ENCODE data around the gene LGALS9C. TPM values are rescaled to one million over a fixed set of nuclear protein-coding genes. Genes with fewer than 3 reads are reported as not detected.
"Not testable (repeated sequence)": the region's sequence is repeated elsewhere in the genome, so short reads cannot be mapped to it uniquely, and the experiment has no call there.

LGALS9C gene
- total and polyA plus RNA-seq, 2 of the 13 experiments (the other 11 are each of a cell fraction or from before 2014, with no cell fraction given): not detected

- H3K9ac ChIP-seq (ENCODE audit: insufficient read depth, low read depth, low read length); H3K27me3 ChIP-seq (ENCODE audit: control insufficient read depth in 1 of 2, insufficient read depth in 2 of 2, low read length in 2 of 2); H3K4me1 ChIP-seq (ENCODE audit: insufficient read depth, low read length); BruUV-seq (replicated peaks); H3K36me3 ChIP-seq (replicated peaks in 1 of 2; ENCODE audit: control insufficient read depth in 1 of 2, insufficient read depth in 2 of 2, low read length in 2 of 2); FAIRE-seq; DNase-seq (ENCODE audit: low spot score); intact Hi-C loops (cut with micrococcal nuclease; ENCODE audit: unreplicated experiment); H3K9me3 ChIP-seq (ENCODE audit: low read length); H3K79me2 ChIP-seq (ENCODE audit: insufficient read depth, low read length); ATAC-seq; H3K4me2 ChIP-seq (ENCODE audit: low read depth, low read length); H4K20me1 ChIP-seq (ENCODE audit: insufficient read depth, low read length); POLR2A ChIA-PET; H2AFZ ChIP-seq (ENCODE audit: low read length); H3K4me3 ChIP-seq (replicated peaks in 1 of 3; ENCODE audit: insufficient read depth in 1 of 3, low read depth in 2 of 3, low read length in 3 of 3); H3K27ac ChIP-seq (ENCODE audit: extremely low read length, insufficient read depth, low read length); in situ Hi-C loops (cut with HindIII; ENCODE audit: extremely low pct_ligation_motif_present, low pct_unique_long_range_greater_than_20kb); CTCF ChIA-PET (ENCODE audit: low intra/inter-chr PET ratio, low total read pairs): not testable (repeated sequence)
- 30% methylated on average over 6 of the region's 7 CpGs for WGBS (ENCODE audit: low lambda C conversion rate)
These were observed 26.8 kb upstream of the LGALS9C start for GRCh38 chr17:18449833-18450232.

DNA sequence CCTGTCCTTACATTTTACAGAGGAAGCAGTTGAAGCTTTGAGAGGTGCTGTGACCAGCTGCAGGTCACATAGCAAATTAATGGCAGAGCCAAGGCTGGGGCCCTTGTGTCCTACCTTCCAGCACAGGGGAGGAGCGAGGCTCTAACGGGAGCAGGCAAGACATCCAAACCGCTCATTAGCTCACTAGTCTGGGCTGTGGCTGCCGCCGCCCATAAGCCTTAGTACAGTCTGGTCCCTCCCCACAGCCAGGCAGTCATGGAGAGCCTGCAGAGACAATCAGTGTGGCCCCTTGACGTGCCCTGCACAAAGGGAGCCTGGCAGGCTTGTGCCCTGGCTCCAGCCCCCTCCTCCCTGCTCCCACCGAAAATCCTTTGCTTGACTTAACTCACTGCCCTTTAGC, 25.6 kb upstream of the LGALS9C start:
- in situ Hi-C loops (cut with HindIII; ENCODE audit: extremely low pct_ligation_motif_present, low pct_unique_long_range_greater_than_20kb); intact Hi-C loops (cut with micrococcal nuclease; ENCODE audit: unreplicated experiment); H3K9ac ChIP-seq (ENCODE audit: insufficient read depth, low read depth, low read length); H3K27ac ChIP-seq (ENCODE audit: extremely low read length, insufficient read depth, low read length); DNase-seq (ENCODE audit: low spot score); H2AFZ ChIP-seq (ENCODE audit: low read length); BruUV-seq (replicated peaks); H3K4me3 ChIP-seq (replicated peaks in 1 of 3; ENCODE audit: insufficient read depth in 1 of 3, low read depth in 2 of 3, low read length in 3 of 3); H3K27me3 ChIP-seq (ENCODE audit: control insufficient read depth in 1 of 2, insufficient read depth in 2 of 2, low read length in 2 of 2); CTCF ChIA-PET (ENCODE audit: low intra/inter-chr PET ratio, low total read pairs); POLR2A ChIA-PET; ATAC-seq; H3K79me2 ChIP-seq (ENCODE audit: insufficient read depth, low read length); FAIRE-seq; H3K9me3 ChIP-seq (ENCODE audit: low read length); H3K4me1 ChIP-seq (ENCODE audit: insufficient read depth, low read length); H3K4me2 ChIP-seq (ENCODE audit: low read depth, low read length); H4K20me1 ChIP-seq (ENCODE audit: insufficient read depth, low read length); H3K36me3 ChIP-seq (replicated peaks in 1 of 2; ENCODE audit: control insufficient read depth in 1 of 2, insufficient read depth in 2 of 2, low read length in 2 of 2): not testable (repeated sequence)
- WGBS (ENCODE audit: low lambda C conversion rate): 0% methylated on average over 1 of the region's 7 CpGs

- BruUV-seq (replicated peaks); CTCF ChIA-PET (ENCODE audit: low intra/inter-chr PET ratio, low total read pairs); ATAC-seq; H3K4me1 ChIP-seq (ENCODE audit: insufficient read depth, low read length); H3K27ac ChIP-seq (ENCODE audit: extremely low read length, insufficient read depth, low read length); H3K79me2 ChIP-seq (ENCODE audit: insufficient read depth, low read length); H3K36me3 ChIP-seq (replicated peaks in 1 of 2; ENCODE audit: control insufficient read depth in 1 of 2, insufficient read depth in 2 of 2, low read length in 2 of 2); in situ Hi-C loops (cut with HindIII; ENCODE audit: extremely low pct_ligation_motif_present, low pct_unique_long_range_greater_than_20kb); H3K4me2 ChIP-seq (ENCODE audit: low read depth, low read length); POLR2A ChIA-PET; H3K9me3 ChIP-seq (ENCODE audit: low read length); H2AFZ ChIP-seq (ENCODE audit: low read length); H3K4me3 ChIP-seq (replicated peaks in 1 of 3; ENCODE audit: insufficient read depth in 1 of 3, low read depth in 2 of 3, low read length in 3 of 3); DNase-seq (ENCODE audit: low spot score); H3K27me3 ChIP-seq (ENCODE audit: control insufficient read depth in 1 of 2, insufficient read depth in 2 of 2, low read length in 2 of 2); H3K9ac ChIP-seq (ENCODE audit: insufficient read depth, low read depth, low read length); intact Hi-C loops (cut with micrococcal nuclease; ENCODE audit: unreplicated experiment); FAIRE-seq; H4K20me1 ChIP-seq (ENCODE audit: insufficient read depth, low read length): not testable (repeated sequence)
- TF ChIP-seq MAFK (conservative IDR thresholded peaks at IDR 0.05 in 1 of 2, IDR thresholded peaks at IDR 0.05 in 1 of 2; ENCODE audit: low read length in 2 of 2) (peak in 1 of 2 experiments; percentile 17; a peak in 1 of 4 replicates), ZNF263 (CRISPR knock-in tag; IDR thresholded peaks at IDR 0.05) (peak; percentile 91)
- 34% methylated on average over 2 of the region's 5 CpGs for WGBS (ENCODE audit: low lambda C conversion rate)
These were observed 24.6 kb upstream of the LGALS9C start for GRCh38 chr17:18451969-18452368.

- in situ Hi-C loops (cut with HindIII; ENCODE audit: extremely low pct_ligation_motif_present, low pct_unique_long_range_greater_than_20kb); H3K27me3 ChIP-seq (ENCODE audit: control insufficient read depth in 1 of 2, insufficient read depth in 2 of 2, low read length in 2 of 2); H3K36me3 ChIP-seq (replicated peaks in 1 of 2; ENCODE audit: control insufficient read depth in 1 of 2, insufficient read depth in 2 of 2, low read length in 2 of 2); ATAC-seq; DNase-seq (ENCODE audit: low spot score); H3K27ac ChIP-seq (ENCODE audit: extremely low read length, insufficient read depth, low read length); H4K20me1 ChIP-seq (ENCODE audit: insufficient read depth, low read length); H3K9ac ChIP-seq (ENCODE audit: insufficient read depth, low read depth, low read length); FAIRE-seq; H3K4me2 ChIP-seq (ENCODE audit: low read depth, low read length); H2AFZ ChIP-seq (ENCODE audit: low read length); CTCF ChIA-PET (ENCODE audit: low intra/inter-chr PET ratio, low total read pairs); H3K79me2 ChIP-seq (ENCODE audit: insufficient read depth, low read length); POLR2A ChIA-PET; H3K4me3 ChIP-seq (replicated peaks in 1 of 3; ENCODE audit: insufficient read depth in 1 of 3, low read depth in 2 of 3, low read length in 3 of 3); H3K4me1 ChIP-seq (ENCODE audit: insufficient read depth, low read length); BruUV-seq (replicated peaks); H3K9me3 ChIP-seq (ENCODE audit: low read length); intact Hi-C loops (cut with micrococcal nuclease; ENCODE audit: unreplicated experiment): not testable (repeated sequence)
- 18% methylated on average over 8 of the region's 8 CpGs for WGBS (ENCODE audit: low lambda C conversion rate)
These were observed 17.6 kb upstream of the LGALS9C start for GRCh38 chr17:18459035-18459434.
